HK-2 (cell line): Measurements from ENCODE around the gene PTTG1IP.

Experiments
- DNase-seq: peaks from one replicate; pipeline ENCODE4 v3.0.0-alpha.2; 2018; ENCODE audit not compliant: unreplicated experiment

The PTTG1IP gene

DNA sequence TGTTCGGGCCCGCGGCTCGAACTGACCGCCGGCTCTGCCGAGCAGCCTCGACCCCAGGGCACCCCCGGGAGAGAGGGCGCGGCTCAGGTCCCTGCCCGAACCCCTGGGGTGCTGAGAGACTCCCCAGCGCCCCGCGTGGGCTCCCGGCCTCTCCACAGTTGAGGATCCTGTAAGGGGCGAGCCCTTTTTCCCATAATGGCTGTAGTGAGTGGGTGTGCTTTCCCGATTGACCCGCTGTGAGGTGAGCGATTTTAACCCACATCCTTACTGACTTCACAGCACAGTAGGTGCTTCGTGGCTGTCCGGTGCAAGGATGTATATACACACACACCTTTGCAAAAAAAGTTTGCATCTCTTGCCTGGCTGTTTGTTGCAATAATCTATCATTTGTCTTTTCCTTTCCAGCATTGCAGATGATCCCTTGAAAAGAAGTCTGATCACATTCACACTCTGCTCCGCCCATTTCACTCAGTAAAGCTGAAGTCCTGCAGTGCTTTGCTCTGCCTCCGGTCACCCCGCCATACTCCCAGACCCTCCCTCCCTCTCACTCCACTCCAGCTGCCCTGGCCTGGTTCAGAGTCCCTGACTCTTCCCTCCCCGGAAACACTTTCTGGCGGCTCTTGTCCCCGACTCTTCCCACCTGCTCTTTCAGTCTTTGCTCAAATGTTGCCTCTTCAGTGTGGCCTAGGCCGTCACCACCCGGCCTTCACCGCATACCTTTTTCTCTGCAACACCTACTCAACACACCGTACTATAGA is 70.9 kb downstream of the PTTG1IP start:
- no peak for DNase-seq

DNA sequence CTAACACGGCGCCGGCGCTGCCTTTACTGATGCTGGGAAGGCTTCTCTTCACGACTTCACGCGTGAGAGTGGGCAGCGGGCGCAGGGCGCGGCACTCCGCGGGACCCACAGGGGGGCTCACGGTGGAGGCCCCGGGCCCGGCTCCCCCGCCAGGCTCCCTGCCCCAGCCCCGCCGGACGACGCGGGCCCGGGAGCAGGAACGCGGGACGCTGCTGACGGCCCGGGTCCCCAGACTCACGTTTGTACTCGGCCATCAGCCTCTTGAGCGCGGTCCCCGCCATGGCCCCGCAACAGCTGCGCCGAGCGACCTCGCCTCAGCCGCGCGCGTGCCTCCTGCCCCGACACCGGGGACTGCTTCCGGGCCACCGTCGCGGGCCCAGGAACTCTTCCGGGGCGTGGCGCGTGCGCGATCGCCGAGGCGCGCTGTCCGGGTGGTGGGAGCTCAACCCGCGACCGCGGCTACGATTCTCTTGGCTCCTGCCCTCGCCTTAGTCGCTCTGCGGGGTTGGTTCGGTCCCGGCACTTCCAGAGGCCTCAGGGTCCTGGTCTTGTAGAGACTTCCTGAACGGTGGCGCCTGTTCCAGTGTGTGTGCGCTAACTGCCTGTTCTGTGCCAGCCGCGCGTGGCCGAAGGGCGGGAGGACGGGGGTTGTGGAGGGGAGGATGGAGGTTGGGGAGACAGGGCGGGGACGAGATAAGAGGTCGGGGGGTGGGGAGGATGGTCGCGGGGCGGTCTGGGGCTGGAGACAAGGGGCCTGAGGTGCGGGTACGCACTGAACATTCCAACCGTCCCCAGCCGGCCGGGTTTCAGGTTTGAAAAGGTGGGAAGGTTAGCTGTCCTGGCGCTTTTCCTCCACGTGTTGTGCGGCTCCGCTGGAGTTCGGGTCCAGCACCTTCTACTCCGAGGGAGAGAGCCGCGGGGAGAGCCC is 71.8 kb downstream of the PTTG1IP start, which contains the start of gene UBE2G2:
Gene UBE2G2 (minus strand): TSS at position 353 of the 928 bp plus-strand sequence. CDS start 72 bp downstream, at position 281.
- DNase-seq = peak; percentile 76

DNA sequence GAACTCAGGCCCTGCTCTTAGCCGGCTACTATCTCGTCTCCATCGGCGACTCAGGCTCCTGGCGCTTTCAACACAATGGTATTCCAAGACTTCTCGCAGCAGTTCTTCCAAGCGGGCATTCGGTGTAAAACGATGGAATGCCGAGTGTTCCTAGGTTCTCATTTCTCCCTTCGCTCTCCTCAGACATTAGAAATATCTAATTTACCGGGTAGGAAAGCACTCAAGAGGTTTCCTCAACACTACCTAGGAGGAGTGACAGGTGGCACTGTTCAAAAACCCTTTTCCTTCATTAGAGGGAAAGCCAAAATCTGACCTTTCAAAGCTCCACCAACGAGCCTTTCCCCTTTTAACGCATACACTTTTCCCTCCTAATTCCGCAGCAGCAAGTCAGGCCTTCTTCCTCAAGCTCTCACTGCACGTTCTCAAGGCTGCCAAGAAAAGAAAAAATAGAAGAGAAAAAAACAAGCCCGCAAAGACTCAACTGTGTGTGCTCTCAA is 72.5 kb downstream of the PTTG1IP start:
- DNase-seq = no peak

DNA sequence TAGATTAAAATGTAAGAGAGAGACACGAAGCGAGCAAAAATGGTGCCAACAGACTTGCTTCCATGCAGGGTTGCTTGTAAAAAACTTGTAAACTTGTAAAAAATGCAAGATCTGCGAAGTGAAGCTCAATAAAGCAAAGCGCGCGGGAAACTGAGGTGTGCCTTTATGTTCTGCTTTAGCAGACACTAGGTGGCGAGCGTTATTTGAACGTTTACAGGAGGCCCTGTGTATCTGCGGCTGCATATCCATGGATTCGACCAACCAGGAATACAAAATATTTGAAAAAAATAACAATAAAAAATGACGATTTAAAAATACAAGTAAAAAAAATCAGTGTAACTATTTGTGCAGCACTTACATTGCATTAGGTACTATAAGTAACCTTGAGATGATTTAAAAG is 73.4 kb downstream of the PTTG1IP start:
- DNase-seq = no peak

DNA sequence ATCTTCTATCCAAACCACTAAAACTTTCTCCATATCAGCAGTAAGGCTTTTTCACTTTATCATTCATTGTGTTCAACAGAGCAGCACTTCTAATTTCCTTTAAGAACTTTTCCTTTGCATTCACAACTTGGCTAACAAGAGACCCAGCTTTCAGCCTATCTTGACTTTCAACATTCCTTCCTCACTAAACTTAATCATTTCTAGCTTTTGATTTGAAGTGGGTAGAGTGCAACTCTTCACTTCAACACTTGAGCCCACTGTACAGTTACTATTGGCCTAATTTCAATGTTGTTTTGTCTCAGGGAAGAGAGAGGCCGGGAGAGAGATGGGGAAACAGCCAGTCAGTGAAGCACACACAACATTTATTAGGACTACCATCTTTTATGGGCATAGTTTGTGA is 73.8 kb downstream of the PTTG1IP start:
- no peak for DNase-seq
